Upper lobe of left lung (tissue), 6 donors: ENCODE results near the gene MPC1. TPM values are rescaled to one million over a fixed set of nuclear protein-coding genes. Genes with fewer than 3 reads are reported as not detected.

Experiments used
- ATAC-seq, 2 donors: fragments of 200-7000 bp; cut with Tn5 transposase; one replicate each; pipeline ENCODE4 v1.9.1; 2022; ENCODE audit warnings: mild to moderate bottlenecking in 2 of 2, moderate library complexity in 2 of 2; ENCODE audit not compliant: low FRiP score in 2 of 2
- DNase-seq, 2 donors: peaks; one replicate each; pipeline ENCODE4 v3.0.0-alpha.2; 2019 to 2020
- H3K27ac ChIP-seq, 4 donors: fragments of 200-600 bp; sonication (generic); one replicate each; pipeline ENCODE4 v1.5.1; 2016 to 2019
- H3K27me3 ChIP-seq, 4 donors: fragments of 200-600 bp; sonication (generic); one replicate each; pipeline ENCODE4 v1.5.1; 2017 to 2019
- H3K36me3 ChIP-seq, 4 donors: fragments of 200-600 bp; sonication (generic); one replicate each; pipeline ENCODE4 v1.5.1; 2016 to 2019
- H3K4me1 ChIP-seq, 4 donors: fragments of 200-600 bp; sonication (generic); one replicate each; pipeline ENCODE4 v1.5.1; 2018 to 2019
- H3K4me3 ChIP-seq, 4 donors: fragments of 200-600 bp; sonication (generic); one replicate each; pipeline ENCODE4 v1.5.1; 2017 to 2019; ENCODE audit warnings: mild to moderate bottlenecking in 2 of 4, moderate library complexity in 1 of 4
- H3K9me3 ChIP-seq, 4 donors: fragments of 200-600 bp; sonication (generic); one replicate each; pipeline ENCODE4 v1.5.1; 2018 to 2019
- CTCF ChIP-seq, 6 experiments: fragments of 450-650 bp in 4 of 6; fragments of 200-600 bp in 2 of 6; sonication (generic) in 2 of 6; IDR thresholded peaks; one replicate each; pipeline ENCODE4 v1.5.1; 2016 to 2019; ENCODE audit warnings: antibody characterized with exemption in 6 of 6
- EP300 ChIP-seq, 4 donors: sonication (generic); formaldehyde crosslinking; IDR thresholded peaks; one replicate each; pipeline ENCODE4 v1.5.1; 2017; ENCODE audit warnings: antibody characterized with exemption in 4 of 4, control low read depth in 2 of 4
- POLR2A ChIP-seq, 4 donors: fragments of 450-650 bp; IDR thresholded peaks; one replicate each; pipeline ENCODE4 v1.5.1; 2016 to 2017; ENCODE audit warnings: antibody characterized with exemption in 4 of 4, mild to moderate bottlenecking in 2 of 4
- POLR2AphosphoS5 ChIP-seq, 2 donors: sonication (generic); formaldehyde crosslinking; IDR thresholded peaks; one replicate each; pipeline ENCODE4 v1.5.1; 2017; ENCODE audit warnings: antibody characterized with exemption in 2 of 2
- WGBS, 2 donors: methylation state at CpG; one replicate each; pipeline ENCODE4 v1.1.5; 2017 to 2018; 5-methylcytosine and 5-hydroxymethylcytosine counted together
- total RNA-seq, 6 donors: library from RNA; depleted of rRNA in 4 of 6; stranded (reverse); fragments of >200 nt in 4 of 6; gene quantifications; one replicate each; pipeline versions ENCODE4 v1.1.0 to v1.2.1, GENCODE V29; 2016 to 2021
- donor health status: DM: no; HTN: no; CAD: no; lungs with moderate emphysema.
- donor health status: DM: no; HTN: yes; CAD: no; lungs with severe emphysema.

The MPC1 gene
- total RNA-seq, 6 donors from 2014 or later: 17.8 to 74.2 (median 50.7) TPM

- Histone ChIP-seq H3K9me3 (no peaks in the 10 kb centered on the region), H3K27ac (peak overlapping the region; percentile 93 to 99 (median 98)), H3K4me1 (peaks cover 34 to 46% (median 36%) of the 10 kb centered on the region in 4 donors), H3K27me3 (no peaks in the 10 kb centered on the region), H3K36me3 (peaks cover 0 to 10% (median 7%) of the 10 kb centered on the region in 4 donors), H3K4me3 (peak overlapping the region; percentile 78 to 97 (median 92))
- 0% methylated on average over 13 to 15 of the region's 16 CpGs for WGBS, 2 donors
- TF ChIP-seq CTCF (IDR thresholded peaks at IDR 0.05) (no peak), EP300 (IDR thresholded peaks at IDR 0.05) (no peak), POLR2AphosphoS5 (IDR thresholded peaks at IDR 0.05) (no peak), POLR2A (IDR thresholded peaks at IDR 0.05) (no peak)
- DNase-seq: no peak
- peak in 1 of 2 donors; percentile 4 for ATAC-seq
Measured at GRCh38 chr6:166341977-166342348, 40.8 kb downstream of the MPC1 start.

DNA sequence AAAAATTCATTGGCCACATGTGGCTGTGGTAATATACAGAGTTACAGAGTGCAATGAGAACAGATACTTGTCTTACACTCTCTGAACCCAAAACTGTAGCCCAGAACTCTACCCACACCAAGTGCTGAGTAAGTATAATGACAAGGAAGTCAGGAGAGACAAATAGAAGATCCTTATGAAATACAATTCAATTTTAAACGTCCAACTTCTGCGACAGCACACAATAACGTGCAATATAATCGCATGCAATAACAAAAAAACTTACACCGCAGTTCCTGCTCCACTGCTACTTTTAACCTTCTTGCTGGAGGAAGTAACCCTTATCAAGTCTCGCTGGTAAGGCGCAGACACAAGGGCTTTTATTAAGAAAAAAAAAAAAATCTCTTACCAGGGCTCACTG, 41.3 kb downstream of the MPC1 start:
- TF ChIP-seq POLR2AphosphoS5 (IDR thresholded peaks at IDR 0.05) (no peak), POLR2A (IDR thresholded peaks at IDR 0.05) (no peak), CTCF (IDR thresholded peaks at IDR 0.05) (no peak), EP300 (IDR thresholded peaks at IDR 0.05) (no peak)
- H3K4me3 ChIP-seq: peak overlapping the region; percentile 78 to 97 (median 92)
- DNase-seq: no peak
- 18 to 21% methylated on average over 7 of the region's 7 CpGs for WGBS, 2 donors
- ATAC-seq: no peak
- peaks cover 34 to 46% (median 36%) of the 10 kb centered on the region in 4 donors for H3K4me1 ChIP-seq
- H3K9me3 ChIP-seq: no peaks in the 10 kb centered on the region
- no peaks in the 10 kb centered on the region for H3K27me3 ChIP-seq
- H3K36me3 ChIP-seq: peaks cover 0 to 15% (median 9%) of the 10 kb centered on the region in 4 donors
- H3K27ac ChIP-seq: peak overlapping the region; percentile 93 to 99 (median 98)

- Histone ChIP-seq H3K36me3 (peaks cover 0 to 29% (median 15%) of the 10 kb centered on the region in 4 donors), H3K27me3 (no peaks in the 10 kb centered on the region), H3K9me3 (no peaks in the 10 kb centered on the region), H3K4me1 (peaks cover 38 to 47% (median 41%) of the 10 kb centered on the region in 4 donors), H3K4me3 (no peak overlapping the region), H3K27ac (no peak overlapping the region)
- ATAC-seq: no peak
- TF ChIP-seq CTCF (IDR thresholded peaks at IDR 0.05): no peak
- TF ChIP-seq EP300 (IDR thresholded peaks at IDR 0.05): no peak
- TF ChIP-seq POLR2AphosphoS5 (IDR thresholded peaks at IDR 0.05): no peak
- TF ChIP-seq POLR2A (IDR thresholded peaks at IDR 0.05): no peak
- WGBS, 2 donors: 97 to 98% methylated on average over 9 of the region's 9 CpGs
- DNase-seq: no peak
Measured at GRCh38 chr6:166338854-166339253, 43.9 kb downstream of the MPC1 start.

- ATAC-seq (no peak), DNase-seq (no peak)
- H3K4me1 ChIP-seq: peaks cover 40 to 61% (median 45%) of the 10 kb centered on the region in 4 donors
- H3K27ac ChIP-seq: no peak overlapping the region
- TF ChIP-seq EP300 (IDR thresholded peaks at IDR 0.05): no peak
- H3K27me3 ChIP-seq: no peaks in the 10 kb centered on the region
- H3K4me3 ChIP-seq: no peak overlapping the region
- 92 to 98% methylated on average over 2 to 3 of the region's 3 CpGs for WGBS, 2 donors
- H3K9me3 ChIP-seq: no peaks in the 10 kb centered on the region
- H3K36me3 ChIP-seq: peaks cover 0 to 29% (median 15%) of the 10 kb centered on the region in 4 donors
Measured at GRCh38 chr6:166336847-166337246, 45.9 kb downstream of the MPC1 start.

DNA sequence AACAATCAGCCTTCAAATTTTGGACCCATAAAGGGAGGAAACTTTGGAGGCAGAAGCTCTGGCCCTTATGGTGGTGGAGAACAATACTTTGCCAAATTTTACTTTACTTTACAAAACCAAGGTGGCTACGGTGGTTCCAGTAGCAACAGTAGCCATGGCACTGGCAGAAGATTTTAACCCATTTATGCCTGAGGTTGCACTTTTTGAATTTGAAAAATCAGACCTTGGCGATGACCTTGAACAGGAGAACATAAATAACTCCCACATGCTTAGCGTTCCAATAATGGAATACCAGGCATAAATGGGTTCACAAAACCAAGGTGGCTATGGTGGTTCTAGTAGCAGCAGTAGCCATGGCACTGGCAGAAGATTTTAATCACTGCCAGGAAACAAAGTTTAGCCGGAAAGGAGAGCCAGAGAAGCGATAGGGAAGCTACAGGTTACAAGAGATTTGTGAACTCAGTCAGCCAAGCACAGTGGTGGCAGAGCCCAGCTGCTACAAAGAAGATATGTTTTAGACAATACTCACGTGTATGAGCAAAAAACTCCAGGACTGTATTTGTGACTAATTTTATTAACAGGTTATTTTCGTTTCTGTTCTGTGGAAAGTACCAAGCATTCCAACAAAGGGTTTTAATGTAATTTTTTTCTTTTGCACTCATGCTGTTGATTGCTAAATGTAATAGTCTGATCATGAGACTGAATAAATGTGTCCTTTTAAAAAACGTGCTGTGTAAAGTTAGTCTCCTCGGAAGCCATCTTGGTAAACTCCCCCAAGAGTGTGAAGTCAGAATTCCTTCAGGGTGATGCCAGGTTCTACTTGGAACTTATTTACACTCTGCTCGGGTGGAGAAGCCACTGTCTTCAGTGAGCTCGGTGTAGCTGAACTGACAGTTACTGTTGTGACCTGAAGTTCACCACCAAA, 47.1 kb downstream of the MPC1 start:
- 84 to 85% methylated on average over 11 of the region's 11 CpGs for WGBS, 2 donors
- Histone ChIP-seq H3K27ac (no peak overlapping the region), H3K9me3 (no peaks in the 10 kb centered on the region), H3K4me1 (peaks cover 31 to 53% (median 39%) of the 10 kb centered on the region in 4 donors), H3K36me3 (peaks cover 0 to 29% (median 15%) of the 10 kb centered on the region in 4 donors), H3K4me3 (no peak overlapping the region), H3K27me3 (no peaks in the 10 kb centered on the region)
- DNase-seq (no peak), ATAC-seq (no peak)
- TF ChIP-seq POLR2A (IDR thresholded peaks at IDR 0.05) (no peak), EP300 (IDR thresholded peaks at IDR 0.05) (no peak), POLR2AphosphoS5 (IDR thresholded peaks at IDR 0.05) (no peak), CTCF (IDR thresholded peaks at IDR 0.05) (no peak)
